ENCODE measurements around the gene RBMS1. TPM values are rescaled to one million over a fixed set of nuclear protein-coding genes. Genes with fewer than 3 reads are reported as not detected.
"Not testable (repeated sequence)": the region's sequence is repeated elsewhere in the genome, so short reads cannot be mapped to it uniquely, and the experiment has no call there.

RBMS1 gene
- polyA plus RNA-seq, 1 experiment, result 107 TPM

- no peak overlapping the region for H3K27ac ChIP-seq (ENCODE audit: low read depth, low read length)
- CTCF ChIA-PET, result no interaction called here
- POLR2A ChIA-PET, result no interaction called here
Observed at GRCh38 chr2:160454070-160454797, 39.4 kb downstream of the RBMS1 start.

GRCh38 chr2:160453111-160453820 is 40.3 kb downstream of the RBMS1 start:
- ChIA-PET POLR2A (no interaction called here), CTCF (no interaction called here)
- Histone ChIP-seq H3K27me3 (ENCODE audit: control insufficient read depth, insufficient read depth, low read length) (no peaks in the 10 kb centered on the region), H3K27ac (ENCODE audit: low read depth, low read length) (no peak overlapping the region), H3K9me3 (ENCODE audit: control insufficient read depth, insufficient read depth, low read length) (peaks cover 2% of the 10 kb centered on the region; the same call in 1 of the 2 replicates), H3K4me3 (ENCODE audit: low read depth, low read length) (no peak overlapping the region)
- TF ChIP-seq CTCF (IDR thresholded peaks at IDR 0.05; ENCODE audit: low read depth, low read length), result no peak
- DNase-seq (ENCODE audit: low read depth, low spot score), result no peak

More at GRCh38 chr2:160454070-160454797, 39.4 kb downstream of the RBMS1 start:
- no peaks in the 10 kb centered on the region for H3K9me3 ChIP-seq (ENCODE audit: control insufficient read depth, insufficient read depth, low read length)
- H3K4me3 ChIP-seq (ENCODE audit: low read depth, low read length), result no peak overlapping the region
- no peaks in the 10 kb centered on the region for H3K27me3 ChIP-seq (ENCODE audit: control insufficient read depth, insufficient read depth, low read length)
- no peak for DNase-seq (ENCODE audit: low read depth, low spot score)
- TF ChIP-seq CTCF (IDR thresholded peaks at IDR 0.05; ENCODE audit: low read depth, low read length), result no peak

- peaks cover 3% of the 10 kb centered on the region; the same call in 1 of the 2 replicates for H3K9me3 ChIP-seq (ENCODE audit: control insufficient read depth, insufficient read depth, low read length)
- ChIA-PET CTCF (interaction anchor here (0.6 kb wide), 1 partner anchor 20 kb away, joined by 7 read pairs; no protein-coding TSS in a partner anchor), POLR2A (no interaction called here)
- H3K27me3 ChIP-seq (ENCODE audit: control insufficient read depth, insufficient read depth, low read length), result no peaks in the 10 kb centered on the region
- DNase-seq (ENCODE audit: low read depth, low spot score), result no peak
- no peak overlapping the region for H3K4me3 ChIP-seq (ENCODE audit: low read depth, low read length)
- no peak overlapping the region for H3K27ac ChIP-seq (ENCODE audit: low read depth, low read length)
- no peak for TF ChIP-seq CTCF (IDR thresholded peaks at IDR 0.05; ENCODE audit: low read depth, low read length)
Observed at GRCh38 chr2:160450486-160450885, 43.1 kb downstream of the RBMS1 start.

- POLR2A ChIA-PET; H3K4me3 ChIP-seq (ENCODE audit: low read depth, low read length); H3K9me3 ChIP-seq (ENCODE audit: control insufficient read depth, insufficient read depth, low read length); H3K27me3 ChIP-seq (ENCODE audit: control insufficient read depth, insufficient read depth, low read length); DNase-seq (ENCODE audit: low read depth, low spot score); H3K27ac ChIP-seq (ENCODE audit: low read depth, low read length); CTCF ChIA-PET: not testable (repeated sequence)
Observed at GRCh38 chr2:160448821-160449220, 44.8 kb downstream of the RBMS1 start.

GRCh38 chr2:160445673-160446072 is 47.9 kb downstream of the RBMS1 start:
- Histone ChIP-seq H3K9me3 (ENCODE audit: control insufficient read depth, insufficient read depth, low read length) (peaks cover 6% of the 10 kb centered on the region), H3K27me3 (ENCODE audit: control insufficient read depth, insufficient read depth, low read length) (no peaks in the 10 kb centered on the region), H3K4me3 (ENCODE audit: low read depth, low read length) (no peak overlapping the region), H3K27ac (ENCODE audit: low read depth, low read length) (no peak overlapping the region)
- ChIA-PET POLR2A (interaction anchor here (0.6 kb wide), 1 partner anchor 514 kb away, joined by 10 read pairs; no protein-coding TSS in a partner anchor), CTCF (interaction anchor here (0.6 to 1.2 kb wide), 3 partner anchors 11 to 612 kb away, joined by 3 to 6 read pairs (median 3); no protein-coding TSS in a partner anchor)
- DNase-seq (ENCODE audit: low read depth, low spot score), result no peak
- TF ChIP-seq CTCF (IDR thresholded peaks at IDR 0.05; ENCODE audit: low read depth, low read length), result no peak
